ENCODE measurements around the gene DNAH10.
A peak's percentile ranks its signal among the peaks of the same experiment; 100 is the strongest.

DNAH10 gene

GRCh38 chr12:123950476-123951349, 188.6 kb downstream of the DNAH10 start:
- DNase-seq, result no peak

DNA sequence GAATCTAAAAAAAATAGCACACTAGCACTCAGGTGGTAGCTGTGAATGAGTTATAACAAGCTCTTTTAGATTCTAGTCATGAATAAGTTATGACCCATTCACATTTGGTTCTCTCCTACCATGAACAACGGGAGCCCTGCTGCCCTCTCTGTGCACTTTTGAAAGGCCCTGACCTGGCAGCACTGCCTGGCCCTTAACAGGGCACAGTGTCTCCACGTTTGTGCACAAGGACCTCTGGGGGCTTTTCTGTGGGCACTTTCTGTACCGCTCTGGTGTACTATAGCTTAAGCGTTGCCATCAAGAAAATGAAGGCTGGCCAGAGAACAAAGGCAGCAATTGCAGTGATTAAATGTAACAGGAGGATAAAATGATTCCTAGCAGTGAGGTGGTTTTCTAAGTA, 189.4 kb downstream of the DNAH10 start:
- no peak for DNase-seq

GRCh38 chr12:123952037-123952436, 189.9 kb downstream of the DNAH10 start:
- no peak for DNase-seq

- no peak for DNase-seq
Observed at GRCh38 chr12:123954647-123955350, 192.7 kb downstream of the DNAH10 start.

GRCh38 chr12:123956249-123956648, 194.1 kb downstream of the DNAH10 start:
- DNase-seq, result no peak

DNA sequence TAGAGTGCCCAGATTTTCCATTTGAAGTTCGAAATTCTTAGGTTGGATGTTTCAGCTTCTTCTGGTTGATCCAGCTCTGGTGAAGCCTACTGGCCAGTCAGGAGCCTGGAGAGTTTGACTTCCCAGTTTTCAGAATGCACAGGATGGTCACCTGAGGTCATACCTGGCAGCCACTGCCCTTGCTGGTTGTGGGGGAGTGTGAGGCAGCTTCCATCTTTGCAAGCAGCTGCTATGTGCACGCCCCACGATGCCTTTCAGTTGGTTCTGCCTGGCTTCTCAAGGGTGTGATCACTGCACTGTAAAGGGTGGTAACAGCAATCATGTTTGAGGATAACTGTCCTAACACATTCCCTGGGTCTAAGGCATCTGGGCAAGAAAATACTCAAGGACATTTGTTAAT, 195.1 kb downstream of the DNAH10 start:
- DNase-seq, result no peak

DNA sequence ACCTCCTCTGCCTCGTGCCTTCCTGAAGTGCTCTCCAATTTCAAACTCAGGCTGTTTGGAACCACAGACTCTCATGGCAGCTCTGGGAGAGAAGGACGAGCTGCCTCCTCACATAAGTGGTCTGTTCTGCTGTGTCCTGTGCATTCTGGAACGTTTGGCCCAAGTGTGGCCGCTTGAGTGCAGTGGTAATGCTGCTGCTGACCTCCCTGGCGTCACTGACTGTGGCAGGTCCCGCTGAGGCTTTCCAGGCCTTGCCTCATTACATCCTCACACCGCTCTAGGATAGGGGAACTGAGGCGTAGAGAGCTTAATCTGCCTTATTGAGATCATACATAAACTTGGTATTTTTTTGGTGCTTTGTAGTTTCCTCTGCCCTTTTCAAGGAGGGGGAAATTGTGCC, 196.4 kb downstream of the DNAH10 start:
- DNase-seq, result no peak

GRCh38 chr12:123958876-123959275, 196.8 kb downstream of the DNAH10 start:
- DNase-seq, result no peak

DNA sequence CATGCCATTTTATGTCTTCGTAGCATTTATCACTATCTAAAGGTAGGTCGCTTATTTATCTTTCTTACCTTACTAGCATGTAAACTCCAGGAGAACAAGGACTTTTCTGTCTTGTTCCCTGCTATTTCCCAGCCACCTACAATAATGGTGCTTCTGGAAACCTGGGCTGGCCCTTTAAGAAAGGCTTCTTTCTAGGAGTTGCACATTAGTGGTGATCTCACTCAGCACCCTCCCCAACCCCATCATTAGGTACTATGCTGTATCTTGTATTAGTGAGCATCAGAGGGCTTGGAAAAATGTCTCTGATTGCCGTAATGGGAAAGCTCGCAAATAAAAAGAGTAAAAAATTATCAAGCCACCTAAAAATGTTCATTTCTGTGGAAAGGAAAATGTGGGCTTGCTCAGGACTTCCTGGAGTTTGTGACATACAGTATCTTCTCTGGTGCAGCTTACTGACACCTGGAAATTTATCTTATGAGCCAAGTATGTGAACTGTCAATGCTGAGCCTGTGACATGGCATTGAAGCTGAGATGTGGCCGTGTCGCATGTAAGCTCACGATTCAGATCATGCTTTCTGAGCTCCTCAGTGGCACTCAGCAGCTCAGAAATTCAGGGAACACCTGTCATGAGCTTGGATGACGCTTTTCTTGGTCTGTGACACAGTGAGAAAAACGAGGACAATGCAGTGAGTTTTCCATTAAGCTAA, 198.1 kb downstream of the DNAH10 start:
- DNase-seq, result no peak

DNA sequence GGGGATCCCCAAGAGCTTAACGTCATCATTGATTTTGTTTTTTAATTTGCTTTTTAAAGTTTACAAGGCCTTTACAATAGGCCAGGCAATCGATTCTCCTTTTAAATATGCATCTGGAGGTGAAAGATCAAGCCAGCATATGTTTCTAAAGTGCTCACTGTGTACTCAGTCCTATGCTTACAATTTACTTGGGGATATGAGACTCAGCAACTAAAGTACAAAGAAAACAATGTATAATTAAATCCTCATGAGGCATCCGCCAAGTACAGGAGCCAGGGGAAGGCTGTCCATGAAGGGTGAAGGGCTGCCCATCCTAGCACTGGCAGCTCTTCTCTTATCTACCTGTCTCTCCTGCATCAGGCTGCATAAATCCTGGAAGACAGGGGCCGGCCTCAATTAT, 198.8 kb downstream of the DNAH10 start:
- DNase-seq, result no peak

GRCh38 chr12:123961585-123962345, 199.7 kb downstream of the DNAH10 start:
- DNase-seq, result no peak

DNA sequence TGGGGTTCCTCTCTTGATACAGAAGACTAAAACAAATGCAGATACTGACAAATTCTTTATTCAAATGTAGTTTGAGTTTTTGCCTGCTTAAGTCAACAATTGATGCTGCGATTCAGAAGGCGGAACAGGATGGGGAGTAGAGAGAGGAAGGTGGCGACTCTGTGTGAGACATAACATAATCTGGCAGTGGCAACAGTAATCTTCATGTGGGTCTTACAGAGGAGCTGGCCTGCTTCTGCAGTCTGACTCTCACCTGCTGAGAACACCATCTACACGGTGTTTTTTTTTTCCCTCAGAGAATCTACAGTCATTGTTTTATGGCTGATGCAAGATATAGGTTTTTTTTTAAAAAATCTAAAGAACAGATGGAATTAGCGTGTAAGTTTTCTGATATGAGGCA, 200.4 kb downstream of the DNAH10 start:
- no peak for DNase-seq

DNA sequence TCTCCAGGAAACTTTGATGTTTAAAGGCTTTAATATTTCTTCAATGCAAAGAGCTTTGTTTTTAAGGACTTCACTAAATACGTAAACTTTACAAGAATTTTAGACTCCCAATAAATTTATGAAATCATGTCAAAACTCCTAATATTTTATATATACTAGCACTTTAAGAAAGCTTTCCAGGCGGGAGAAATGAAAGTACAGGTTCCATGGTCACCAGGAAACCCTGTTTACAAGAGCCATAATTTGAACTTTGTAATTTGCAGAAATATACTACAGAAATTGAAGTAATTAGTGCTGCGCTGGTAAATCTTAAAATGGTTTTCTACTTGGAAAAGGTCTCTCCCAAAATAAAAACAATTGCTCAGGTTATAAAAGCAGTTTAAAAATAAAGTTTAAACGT, 201.7 kb downstream of the DNAH10 start:
- no peak for DNase-seq

GRCh38 chr12:123965382-123965781, 203.3 kb downstream of the DNAH10 start:
- no peak for DNase-seq

- DNase-seq, result no peak
Observed at GRCh38 chr12:123966596-123966995, 204.5 kb downstream of the DNAH10 start.

DNA sequence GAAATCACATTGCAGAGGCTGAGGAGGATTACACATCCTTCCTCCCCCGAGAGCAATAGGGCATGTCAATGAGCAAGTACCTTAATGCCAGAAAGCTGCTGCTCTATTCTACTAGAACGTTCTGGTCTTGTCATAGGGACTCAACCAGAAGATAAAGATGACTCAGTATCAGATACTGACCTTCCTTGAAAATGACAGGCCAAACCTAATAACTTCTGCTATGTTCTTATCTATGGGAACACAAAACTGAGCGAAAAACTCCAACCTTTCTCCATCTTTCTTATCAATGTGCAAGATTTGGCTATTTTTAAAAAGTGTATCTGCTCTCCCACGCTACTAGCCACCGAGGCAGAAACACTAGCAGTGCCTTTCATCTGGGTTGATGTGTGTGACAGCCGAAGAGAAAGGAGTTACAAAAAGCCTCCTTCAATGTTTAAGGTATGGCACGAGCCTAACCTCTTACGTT, 205.1 kb downstream of the DNAH10 start:
- DNase-seq, result no peak

DNA sequence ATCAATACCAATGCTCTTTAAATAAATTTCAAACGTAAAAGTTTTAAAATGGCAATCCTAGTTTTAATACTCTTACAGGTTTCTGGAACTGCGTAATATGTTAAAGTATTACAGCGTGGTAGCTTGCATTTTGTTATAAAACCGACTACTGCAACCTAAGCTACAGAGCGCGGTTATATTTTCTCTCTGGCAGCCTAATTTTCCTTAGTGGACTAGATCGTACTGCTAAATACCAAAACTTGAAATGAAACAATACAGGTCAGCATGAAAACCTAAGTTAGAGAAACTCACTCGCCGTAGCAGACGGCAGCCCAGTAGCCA, 209.3 kb downstream of the DNAH10 start:
- no peak for DNase-seq

DNA sequence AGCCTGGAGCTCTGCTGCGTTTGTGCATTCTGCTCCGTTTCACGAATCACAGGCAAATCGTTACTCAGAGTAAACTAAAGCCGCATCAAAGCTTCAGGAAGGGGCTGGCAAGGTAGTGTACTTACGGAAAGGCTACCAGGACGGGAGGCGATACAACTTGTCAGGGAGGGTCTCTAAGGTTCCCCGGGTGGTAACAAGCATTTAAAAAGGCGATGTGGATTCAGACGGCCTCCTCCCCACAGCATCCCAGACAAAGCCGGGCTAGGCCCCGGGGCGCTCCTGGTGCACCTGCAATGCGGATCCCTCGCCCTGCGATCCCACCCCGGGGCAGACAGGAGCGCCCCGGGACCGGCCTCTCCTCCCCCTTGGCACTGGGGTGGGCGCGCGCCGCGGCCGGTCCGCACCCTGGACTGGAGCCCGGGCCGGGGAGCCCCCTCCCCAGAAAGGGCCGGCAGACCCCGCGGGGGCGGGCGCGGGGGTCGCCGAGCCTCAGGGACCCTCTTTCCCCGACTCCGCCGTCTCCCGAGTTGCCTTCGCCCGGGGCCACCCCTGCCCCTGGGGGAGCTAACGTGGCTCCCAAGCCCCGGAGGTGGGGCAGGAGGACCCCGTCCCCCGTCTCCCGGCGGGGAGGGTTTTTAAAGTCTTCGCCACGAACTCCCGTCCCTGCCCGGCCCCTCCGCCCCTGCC, 209.8 kb downstream of the DNAH10 start:
- peak; percentile 21 for DNase-seq

DNA sequence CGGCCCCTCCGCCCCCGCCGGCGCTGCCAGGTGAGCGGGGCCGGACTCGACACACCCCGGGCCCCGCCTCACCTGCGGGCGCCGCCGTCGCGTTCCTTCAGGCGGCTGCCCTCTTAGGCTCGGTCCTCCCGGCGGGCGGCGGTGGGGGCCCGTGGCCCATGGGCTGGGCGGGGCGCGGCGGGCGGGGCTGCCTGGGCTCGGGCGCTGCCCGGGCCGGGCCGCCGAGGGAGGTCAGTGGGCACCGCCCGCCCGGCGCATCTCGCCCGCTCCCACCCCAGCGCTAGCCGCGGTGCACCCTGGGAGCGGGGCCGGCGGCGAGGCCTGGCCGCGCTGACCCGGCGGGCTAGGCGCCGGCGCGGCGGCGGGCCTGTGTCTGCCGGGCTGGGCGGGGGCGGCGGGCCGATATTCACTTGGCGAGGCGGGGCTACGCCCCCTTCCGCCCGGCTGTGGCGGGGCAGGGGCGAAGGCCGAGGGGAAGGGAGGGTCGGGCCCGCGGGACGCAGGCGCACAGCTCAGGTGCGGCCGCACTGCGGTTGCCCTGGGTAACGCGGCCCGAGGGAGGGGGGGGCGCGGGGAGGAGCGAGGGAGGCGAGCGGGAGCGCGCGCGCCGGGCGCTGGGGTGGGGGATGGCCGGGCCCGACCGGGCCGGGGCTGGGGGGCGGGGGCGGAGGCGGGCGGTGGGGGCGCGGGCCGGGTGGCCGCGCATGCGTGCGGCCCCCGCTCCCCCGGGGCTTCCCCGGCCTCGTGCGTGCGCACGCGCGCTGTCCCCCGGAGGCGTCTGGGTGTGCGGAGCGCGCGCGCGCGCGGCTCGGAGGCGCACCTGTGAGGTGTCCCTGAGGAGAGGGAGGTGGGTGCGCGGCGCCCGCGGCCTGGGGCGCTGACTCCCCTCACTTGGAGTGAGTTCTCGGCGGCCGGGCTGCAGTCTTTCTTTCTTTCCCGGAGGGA, 210.6 kb downstream of the DNAH10 start, which contains the start of the genes CCDC92 and ZNF664:
CCDC92 (minus strand) TSS at position 375 of the 945 bp plus-strand sequence. CDS start 28,526 bp downstream, outside the sequence.
ZNF664 (plus strand) TSS at position 759 of the 945 bp plus-strand sequence. CDS start 38,930 bp downstream, outside the sequence.
- peak; percentile 89 for DNase-seq

DNA sequence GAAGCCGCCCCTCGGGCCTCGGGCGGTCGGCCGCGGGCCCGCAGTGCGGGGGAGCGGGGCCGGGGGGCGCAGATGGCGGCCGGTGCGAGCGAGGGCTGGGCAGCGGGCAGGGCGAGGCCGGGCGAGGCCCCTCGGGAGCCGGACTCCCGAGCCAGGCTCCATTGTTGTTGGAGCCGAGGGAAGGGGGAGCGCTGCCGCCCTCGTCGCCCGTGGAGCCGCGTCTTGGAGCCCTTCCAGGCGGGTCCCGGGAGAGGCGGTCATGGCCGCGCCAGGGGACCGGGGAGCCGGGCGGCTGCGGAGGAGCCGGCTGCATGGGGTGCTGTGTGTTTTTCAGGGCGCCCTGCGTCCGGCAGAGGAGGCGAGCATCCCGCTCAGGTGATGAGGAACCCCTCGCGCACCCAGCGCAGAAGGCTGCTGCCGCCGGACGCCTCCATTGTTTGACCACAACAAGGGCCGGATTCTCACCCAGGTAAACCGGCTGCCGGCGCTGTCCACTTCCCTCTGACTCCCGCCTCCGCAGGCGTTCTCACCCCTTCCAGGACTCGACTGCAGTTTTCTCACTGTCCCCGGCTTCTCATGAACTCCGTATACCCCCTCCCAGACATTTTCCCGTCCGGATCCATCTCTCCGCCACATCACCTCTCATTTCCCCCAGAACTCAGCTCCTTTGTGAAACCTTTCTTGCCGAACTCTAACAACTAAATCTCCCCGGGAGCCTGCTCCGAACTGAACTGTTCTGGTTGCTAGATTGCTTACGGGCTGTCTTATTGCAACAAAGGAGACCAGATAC, 211.6 kb downstream of the DNAH10 start:
- DNase-seq, result peak; percentile 9
